Measurements from ENCODE around the gene GALNT1.

The GALNT1 gene

GRCh38 chr18:35618696-35619095 lies 37.2 kb downstream of the GALNT1 start:
- DNase-seq (ENCODE audit: low spot score) = no peak

DNA sequence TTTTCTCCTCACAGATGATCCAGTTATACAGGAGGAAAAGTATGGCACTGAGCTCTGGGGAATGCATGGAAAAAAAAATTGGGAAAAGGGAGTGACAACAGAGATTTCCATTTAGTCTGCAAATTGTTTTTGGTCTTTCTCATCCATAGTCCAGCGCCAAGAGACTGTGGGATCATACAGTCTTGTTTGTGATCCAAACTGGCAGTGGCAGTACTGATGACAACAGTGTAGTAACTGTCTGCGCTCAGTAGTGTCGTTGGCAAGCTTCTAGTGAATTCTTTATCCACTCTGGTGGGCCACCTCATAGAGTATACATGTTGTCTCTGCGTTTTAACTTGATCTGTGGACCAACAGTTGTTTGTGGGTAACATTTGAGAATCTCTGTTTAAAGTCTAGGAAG lies 37.9 kb downstream of the GALNT1 start:
- no peak for DNase-seq (ENCODE audit: low spot score)

GRCh38 chr18:35619941-35620340 lies 38.4 kb downstream of the GALNT1 start:
- no peak for DNase-seq (ENCODE audit: low spot score)

DNA sequence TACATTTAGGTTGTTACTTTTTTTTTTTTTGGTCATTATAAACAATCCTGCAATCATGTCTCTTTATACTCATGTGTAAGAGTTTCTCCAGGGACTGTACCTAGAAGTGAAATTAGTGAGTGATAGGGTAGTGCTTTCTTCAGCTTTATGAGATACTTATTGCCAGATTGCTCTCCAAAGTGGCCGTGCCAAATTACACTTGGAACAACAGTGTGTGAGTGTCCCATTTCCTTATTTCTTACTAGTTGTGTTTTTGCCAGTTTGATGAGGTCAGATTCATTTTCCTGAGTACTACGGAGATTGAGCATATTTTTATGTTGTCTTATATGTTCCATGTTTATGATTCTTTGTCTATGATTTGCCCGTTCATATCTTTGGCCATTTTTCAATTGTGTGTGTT lies 39.2 kb downstream of the GALNT1 start:
- DNase-seq (ENCODE audit: low spot score) = no peak

DNA sequence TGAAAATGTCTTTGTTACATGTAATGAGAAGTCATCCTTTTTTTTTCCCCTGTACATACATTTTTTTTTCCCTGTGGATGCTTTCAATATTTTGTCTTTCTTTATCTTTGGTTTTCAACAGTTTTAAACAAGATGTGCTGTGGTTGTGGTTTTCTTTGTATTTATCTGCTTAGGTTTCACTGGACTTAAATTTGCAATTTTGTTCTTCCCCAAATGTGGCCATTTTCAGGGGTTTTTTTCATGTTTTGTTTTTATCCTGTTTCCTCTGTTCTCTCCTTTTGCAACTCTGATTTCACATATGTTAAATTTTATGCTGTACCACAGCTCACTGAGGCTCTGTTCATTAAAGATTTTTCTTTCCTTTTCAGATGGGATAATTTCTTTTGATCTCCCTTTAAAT lies 41.7 kb downstream of the GALNT1 start:
- no peak for DNase-seq (ENCODE audit: low spot score)

DNA sequence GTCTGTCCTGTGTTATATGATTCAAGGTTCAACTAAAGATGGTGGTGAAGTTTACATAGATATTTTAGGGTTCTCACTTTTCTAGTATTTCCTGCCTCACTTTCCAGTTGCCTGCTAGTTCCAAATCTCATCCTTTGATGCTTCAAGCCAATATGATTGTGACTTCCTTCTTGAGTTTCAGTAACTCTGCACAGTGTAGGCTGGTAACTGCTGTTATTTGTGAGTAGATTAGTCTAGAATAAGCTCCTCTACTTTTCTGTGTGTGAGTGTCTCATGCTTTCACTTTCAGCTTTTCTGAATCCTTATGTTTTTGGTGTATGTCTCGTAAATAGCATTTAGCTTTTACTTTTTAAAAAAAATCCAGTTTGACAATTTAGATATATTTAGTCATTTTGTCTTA lies 42.6 kb downstream of the GALNT1 start:
- no peak for DNase-seq (ENCODE audit: low spot score)

- DNase-seq (ENCODE audit: low spot score) = no peak
Observed at GRCh38 chr18:35625232-35625631, 43.7 kb downstream of the GALNT1 start.

DNA sequence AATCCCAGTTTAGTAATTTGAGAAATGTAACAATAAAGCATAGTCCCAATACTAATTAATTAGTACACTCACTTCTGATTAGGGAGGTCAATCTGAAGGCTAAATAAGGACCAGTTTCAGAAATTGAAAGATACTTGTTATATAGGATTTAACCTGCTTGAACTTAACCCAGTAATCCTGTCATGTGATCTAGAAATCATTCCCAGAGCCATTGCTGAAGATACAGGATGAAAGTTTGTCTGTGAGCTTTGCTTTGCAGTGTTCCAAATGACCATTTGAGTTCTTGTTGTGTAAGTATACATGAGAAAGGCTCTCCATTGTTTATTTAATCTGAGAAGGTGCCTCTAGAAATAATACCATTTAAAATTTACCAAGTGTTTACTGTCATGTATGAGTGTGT lies 52.2 kb downstream of the GALNT1 start:
- DNase-seq (ENCODE audit: low spot score) = no peak

DNA sequence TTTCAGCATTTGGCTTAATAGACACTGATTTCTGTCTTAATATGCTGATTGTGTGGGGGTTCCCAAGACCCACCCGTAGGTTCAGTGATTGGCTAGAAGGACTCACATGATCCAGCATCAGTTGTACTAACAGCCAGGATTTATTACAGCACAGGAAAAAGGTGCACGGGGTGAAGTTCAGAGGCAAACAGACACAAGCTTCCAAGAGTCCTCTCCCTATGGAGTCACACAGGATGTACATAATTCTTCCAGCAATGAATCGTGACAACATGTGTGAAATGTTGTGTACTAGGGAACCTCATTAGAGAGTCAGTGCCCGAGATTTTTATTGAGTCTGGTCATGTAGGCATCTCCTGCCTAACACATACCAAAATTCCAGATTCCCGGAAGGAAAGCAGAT lies 52.8 kb downstream of the GALNT1 start:
- DNase-seq (ENCODE audit: low spot score) = no peak

DNA sequence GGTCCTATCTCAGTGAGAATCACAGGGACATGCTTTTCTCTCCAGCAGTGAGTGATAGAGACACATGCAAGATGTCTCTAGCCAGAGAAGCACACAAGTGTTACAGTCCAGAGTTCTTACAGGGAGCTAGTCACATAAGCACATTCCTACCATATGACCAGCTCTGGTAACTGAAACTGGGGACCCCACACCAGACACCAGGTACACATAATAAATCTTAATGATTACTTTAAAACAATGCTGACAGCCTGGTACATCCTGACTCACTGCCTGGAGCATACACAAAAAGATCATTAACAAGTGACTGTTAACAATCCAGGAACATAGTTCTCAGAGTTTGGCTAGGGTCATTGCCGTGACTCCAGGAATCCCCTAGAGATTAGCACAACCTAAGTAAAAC lies 53.6 kb downstream of the GALNT1 start:
- DNase-seq (ENCODE audit: low spot score) = no peak

DNA sequence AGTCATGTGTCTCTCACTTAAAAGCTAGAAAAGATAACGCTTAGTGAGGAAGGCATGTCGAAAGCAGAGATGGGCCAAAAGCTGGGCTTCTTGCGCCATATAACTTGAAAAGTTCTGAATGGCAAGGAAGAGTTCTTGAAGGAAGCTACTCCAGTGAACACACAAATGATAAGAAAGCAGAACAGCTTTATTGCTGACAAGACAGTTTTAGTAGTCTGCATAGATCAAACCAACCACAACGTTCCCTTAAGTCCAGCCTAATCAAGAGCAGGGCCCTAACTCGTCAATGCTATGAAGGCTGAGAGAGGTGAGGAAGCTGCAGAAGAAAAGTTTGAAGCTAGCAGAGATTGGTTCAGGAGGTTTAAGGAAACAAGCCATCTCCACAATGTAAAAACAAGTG lies 55.7 kb downstream of the GALNT1 start:
- DNase-seq (ENCODE audit: low spot score) = no peak

- DNase-seq (ENCODE audit: low spot score) = no peak
Observed at GRCh38 chr18:35639296-35639695, 57.8 kb downstream of the GALNT1 start.

- no peak for DNase-seq (ENCODE audit: low spot score)
Observed at GRCh38 chr18:35641467-35641866, 59.9 kb downstream of the GALNT1 start.

GRCh38 chr18:35641916-35642315 lies 60.4 kb downstream of the GALNT1 start:
- DNase-seq (ENCODE audit: low spot score) = no peak

DNA sequence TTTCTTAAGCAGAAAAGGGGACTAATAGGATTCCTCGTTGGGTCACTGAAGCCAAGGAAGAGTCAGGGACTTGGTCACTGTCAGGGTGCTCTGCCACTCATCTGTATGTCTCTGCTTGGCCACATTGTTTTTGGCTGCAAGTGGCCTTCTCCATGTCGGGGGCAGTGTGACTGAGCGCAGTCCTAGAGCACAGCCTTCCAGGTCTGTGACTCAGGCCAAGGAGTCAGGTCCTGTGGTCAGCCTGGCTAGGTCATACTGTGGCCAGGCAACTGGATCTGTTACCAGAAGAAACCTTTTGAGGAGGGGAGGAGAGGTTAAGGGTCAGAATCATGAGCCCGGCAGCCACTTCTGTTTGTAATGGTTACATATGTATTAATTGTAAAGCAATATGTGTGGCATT lies 61.3 kb downstream of the GALNT1 start:
- DNase-seq (ENCODE audit: low spot score) = no peak

- DNase-seq (ENCODE audit: low spot score) = no peak
Observed at GRCh38 chr18:35646449-35646848, 64.9 kb downstream of the GALNT1 start.

- no peak for DNase-seq (ENCODE audit: low spot score)
Observed at GRCh38 chr18:35653392-35654135, 72.0 kb downstream of the GALNT1 start.

DNA sequence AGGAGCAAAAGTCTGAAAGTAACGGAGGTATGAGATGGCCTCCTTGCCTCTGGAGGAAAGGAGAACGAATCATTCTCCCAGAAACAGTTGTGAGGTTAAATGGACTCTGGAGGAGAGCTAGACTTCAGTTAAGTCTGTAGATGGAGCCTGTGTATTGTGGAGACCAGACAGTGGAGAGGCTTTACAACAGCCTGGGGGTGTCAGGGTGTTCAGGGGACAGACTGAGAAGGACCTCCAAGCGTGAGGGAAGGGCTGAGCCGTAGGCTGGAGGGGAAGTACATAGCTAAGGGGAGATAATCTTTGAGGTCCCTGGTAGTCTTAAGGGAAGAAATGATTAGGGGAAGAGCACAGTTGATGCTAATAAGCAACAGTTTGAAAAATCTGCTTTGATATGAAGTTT lies 76.6 kb downstream of the GALNT1 start:
- no peak for DNase-seq (ENCODE audit: low spot score)

DNA sequence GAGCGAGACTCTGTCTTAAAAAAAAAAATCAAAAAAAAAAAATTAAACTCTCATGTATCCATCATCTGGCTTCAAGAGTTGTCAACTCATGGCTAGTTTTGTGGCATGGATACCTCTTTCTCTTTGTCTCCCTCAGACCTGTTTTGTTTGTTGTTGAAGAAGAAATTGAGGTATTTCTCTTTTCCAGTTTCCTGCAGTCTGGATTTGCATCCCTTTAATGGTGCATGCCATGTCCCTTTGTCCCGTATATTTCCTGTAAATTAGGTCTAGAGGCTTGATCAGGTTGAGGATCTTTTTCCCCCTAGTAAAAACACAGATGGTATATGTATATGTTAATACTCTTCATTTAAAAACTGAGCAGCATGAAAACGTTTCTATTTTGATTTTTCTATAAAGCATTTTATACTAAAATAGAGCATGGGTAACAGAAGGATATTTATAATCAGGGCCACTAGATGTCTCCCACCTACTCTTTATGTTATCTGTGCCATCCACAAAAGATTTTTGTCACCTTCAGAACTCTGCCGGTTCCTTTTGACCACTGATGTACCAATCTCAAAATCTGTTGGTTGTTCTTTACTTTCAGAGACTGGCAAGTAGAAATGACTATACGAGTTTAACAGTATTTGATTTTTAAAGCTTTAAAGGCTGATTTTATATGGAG lies 80.1 kb downstream of the GALNT1 start:
- DNase-seq (ENCODE audit: low spot score) = peak; percentile 1

DNA sequence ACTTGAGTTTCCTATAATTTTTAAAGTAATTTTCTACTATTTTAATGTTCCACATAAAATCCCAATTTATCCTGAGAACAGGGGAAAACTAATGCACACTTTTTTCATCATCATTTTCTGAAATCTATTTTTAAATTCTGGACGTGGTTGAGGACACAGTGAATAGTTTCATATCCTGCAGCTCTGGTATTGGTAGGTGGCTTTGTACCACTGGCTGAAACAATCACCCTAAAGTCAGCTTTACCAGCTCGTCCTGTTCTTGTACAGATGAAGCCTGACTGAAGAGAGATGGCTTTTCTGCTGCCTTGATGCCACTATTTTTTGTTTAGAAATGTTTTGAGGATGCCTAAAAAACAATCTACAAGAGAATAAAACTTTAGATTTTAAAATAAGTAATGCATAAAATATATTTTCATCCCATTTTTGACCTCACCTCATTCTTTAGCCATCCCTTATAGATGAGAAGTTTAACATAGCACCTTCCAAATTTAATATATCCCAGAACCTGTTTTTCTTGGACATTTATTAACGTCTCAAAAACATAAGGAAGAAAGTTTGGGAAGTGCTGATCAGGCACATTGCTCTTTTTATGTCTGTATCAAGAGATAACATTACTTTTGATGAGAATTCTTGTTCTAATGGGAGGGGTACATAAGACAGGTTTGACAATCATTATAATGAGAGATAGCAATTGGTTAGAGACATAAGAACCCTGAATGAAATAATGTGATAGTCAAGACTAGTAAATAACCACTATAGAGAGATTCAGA lies 80.9 kb downstream of the GALNT1 start:
- no peak for DNase-seq (ENCODE audit: low spot score)

DNA sequence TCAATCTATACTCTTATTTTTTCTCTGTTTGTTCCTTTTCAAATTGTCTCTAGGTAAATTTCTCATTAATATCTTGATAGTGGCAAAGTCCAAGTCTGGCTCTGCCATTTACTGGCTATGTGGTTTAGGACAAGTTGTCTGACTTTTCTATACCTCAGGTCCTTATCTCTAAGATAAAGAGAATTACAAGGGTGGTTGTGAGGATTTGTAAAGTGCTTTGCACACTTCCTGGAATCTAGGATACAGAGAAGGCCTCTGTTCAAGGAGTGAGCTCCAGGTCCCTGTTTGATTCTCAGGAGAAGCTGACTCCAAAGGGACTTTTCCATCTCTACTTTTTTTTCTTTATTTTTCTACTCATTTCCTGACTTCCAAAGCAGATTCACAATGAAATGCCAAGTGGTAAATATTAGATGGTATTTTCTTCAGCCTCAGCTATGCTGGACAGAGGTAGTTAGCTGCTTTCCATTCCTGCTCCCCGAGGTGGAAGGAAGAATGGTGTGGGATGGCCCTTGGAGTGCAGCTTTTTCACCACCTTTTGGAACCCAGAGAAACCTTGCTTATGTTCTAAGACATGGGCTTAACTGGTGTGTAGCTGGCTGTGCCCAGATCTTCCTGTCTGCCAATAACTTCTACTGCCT lies 90.5 kb downstream of the GALNT1 start:
- DNase-seq (ENCODE audit: low spot score) = no peak

DNA sequence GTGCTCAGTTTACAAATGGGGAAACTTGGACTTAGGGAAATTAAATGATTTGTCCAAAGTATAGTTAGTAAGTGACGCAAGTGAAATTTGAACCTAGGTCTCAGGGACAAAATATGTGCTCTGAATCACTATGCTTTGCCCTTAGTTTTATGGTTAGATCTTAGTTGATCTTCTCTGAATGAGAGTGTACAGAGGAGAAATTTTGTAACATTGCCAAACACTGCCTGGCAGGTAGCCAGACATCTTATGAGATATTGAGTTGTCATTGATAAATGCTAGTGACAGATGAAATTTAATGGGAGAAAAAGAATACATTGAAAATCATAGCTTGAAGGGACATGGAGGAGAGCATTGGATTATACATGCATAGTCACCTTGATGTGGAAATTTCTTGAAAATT lies 91.4 kb downstream of the GALNT1 start:
- DNase-seq (ENCODE audit: low spot score) = no peak

DNA sequence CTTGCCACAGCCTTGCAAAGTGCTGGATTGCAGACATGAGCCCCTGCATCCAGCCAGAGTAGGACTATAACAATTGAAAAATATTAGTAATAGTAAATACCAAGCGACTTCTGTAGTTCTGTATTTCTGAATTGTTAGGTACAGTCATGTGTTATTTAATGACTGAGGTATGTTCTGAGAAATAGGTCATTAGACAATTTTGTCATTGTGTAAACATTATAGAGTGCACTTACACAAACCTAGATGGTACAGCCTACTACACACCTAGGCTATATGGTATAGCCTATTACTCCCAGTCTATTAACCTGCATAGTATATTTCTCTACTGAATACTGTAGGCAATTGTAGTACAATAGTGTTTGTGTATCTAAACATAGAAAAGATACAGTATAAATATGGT lies 92.1 kb downstream of the GALNT1 start:
- DNase-seq (ENCODE audit: low spot score) = no peak

All from HuH-7 (cell line).